Loucy (cell line): ENCODE results near the gene POU2F3.

Source experiments
- H2AFZ ChIP-seq: fragments of 200-600 bp; sonication (generic); 2 replicates; pipeline ENCODE4 v1.6.0; 2016; ENCODE audit warnings: antibody characterized with exemption, mild to moderate bottlenecking, low read length, moderate library complexity
- H3F3A ChIP-seq: fragments of 200-600 bp; 2 replicates; pipeline ENCODE4 v1.6.0; 2016; ENCODE audit warnings: antibody characterized with exemption, low read depth, mild to moderate bottlenecking
- H3K27me3 ChIP-seq: fragments of 200-600 bp; sonication (generic); 2 replicates; pipeline ENCODE4 v1.6.1; 2014; ENCODE audit warnings: low read length, mild to moderate bottlenecking; ENCODE audit not compliant: insufficient read depth, poor library complexity, severe bottlenecking
- H3K36me3 ChIP-seq: fragments of 200-600 bp; sonication (generic); 2 replicates; pipeline ENCODE4 v1.6.1; 2016; ENCODE audit warnings: low read length; ENCODE audit not compliant: insufficient read depth
- H3K4me1 ChIP-seq: fragments of 200-600 bp; sonication (generic); 2 replicates; pipeline ENCODE4 v1.5.1; 2014; ENCODE audit warnings: low read length, mild to moderate bottlenecking; ENCODE audit not compliant: insufficient read depth, poor library complexity, severe bottlenecking
- H3K4me2 ChIP-seq: fragments of 200-600 bp; sonication (generic); 2 replicates; pipeline ENCODE4 v1.6.0; 2014; ENCODE audit warnings: antibody characterized with exemption, low read length, low read depth, mild to moderate bottlenecking; ENCODE audit not compliant: poor library complexity, severe bottlenecking
- H3K4me3 ChIP-seq: fragments of 200-600 bp; sonication (generic); 2 replicates; pipeline ENCODE4 v1.5.1; 2014; ENCODE audit warnings: low read length, mild to moderate bottlenecking, mixed read lengths; ENCODE audit not compliant: poor library complexity, severe bottlenecking
- H3K79me2 ChIP-seq: fragments of 200-600 bp; sonication (generic); 2 replicates; pipeline ENCODE4 v1.6.1; 2014; ENCODE audit warnings: low read length; ENCODE audit not compliant: insufficient read depth
- H3K9ac ChIP-seq: fragments of 200-600 bp; sonication (generic); 2 replicates; pipeline ENCODE4 v1.6.0; 2014; ENCODE audit warnings: mild to moderate bottlenecking, low read depth, low read length, moderate library complexity; ENCODE audit not compliant: poor library complexity, severe bottlenecking
- H3K9me2 ChIP-seq: fragments of 200-600 bp; sonication (generic); replicated peaks from 2 replicates; pipeline ENCODE4 v1.6.1; 2016; ENCODE audit warnings: low read depth, low read length, mixed read lengths
- H3K9me3 ChIP-seq: fragments of 200-600 bp; sonication (generic); 2 replicates; pipeline ENCODE4 v1.6.1; 2014; ENCODE audit warnings: mild to moderate bottlenecking, antibody characterized with exemption, low read length, low read depth; ENCODE audit not compliant: insufficient read depth
- H4K20me1 ChIP-seq: fragments of 200-600 bp; sonication (generic); 2 replicates; pipeline ENCODE4 v1.6.0; 2014; ENCODE audit warnings: antibody characterized with exemption, low read length, mild to moderate bottlenecking; ENCODE audit not compliant: insufficient read depth, poor library complexity, severe bottlenecking
- CTCF ChIP-seq: fragments of 200-600 bp; sonication (generic); conservative IDR thresholded peaks from 2 replicates; pipeline ENCODE4 v1.5.1; 2014; ENCODE audit warnings: mild to moderate bottlenecking, antibody characterized with exemption, low read length
- EZH2phosphoT487 ChIP-seq: fragments of 200-600 bp; IDR thresholded peaks from 2 replicates; pipeline ENCODE4 v1.6.1; 2018; ENCODE audit warnings: antibody characterized with exemption, mild to moderate bottlenecking, moderate library complexity, borderline replicate concordance

POU2F3 gene

GRCh38 chr11:120235024-120235628 is 4.8 kb upstream of the POU2F3 start:
- Histone ChIP-seq H3K4me1 (no peaks in the 10 kb centered on the region), H4K20me1 (no peaks in the 10 kb centered on the region), H3K9ac (no peak overlapping the region), H3K9me2 (no peaks in the 10 kb centered on the region), H2AFZ (no peak overlapping the region), H3K9me3 (no peaks in the 10 kb centered on the region), H3K79me2 (no peaks in the 10 kb centered on the region), H3K27me3 (no peaks in the 10 kb centered on the region), H3K36me3 (no peaks in the 10 kb centered on the region), H3K4me3 (no peak overlapping the region), H3F3A (no peaks in the 10 kb centered on the region), H3K4me2 (no peak overlapping the region)
- peak; percentile 95 for TF ChIP-seq CTCF
- TF ChIP-seq EZH2phosphoT487, result no peak

GRCh38 chr11:120236169-120237107 is 3.5 kb upstream of the POU2F3 start:
- Histone ChIP-seq H3F3A (no peaks in the 10 kb centered on the region), H3K79me2 (no peaks in the 10 kb centered on the region), H3K36me3 (no peaks in the 10 kb centered on the region), H3K4me1 (no peaks in the 10 kb centered on the region), H4K20me1 (no peaks in the 10 kb centered on the region), H3K4me2 (no peak overlapping the region), H3K4me3 (no peak overlapping the region), H3K9ac (no peak overlapping the region), H2AFZ (no peak overlapping the region), H3K9me2 (no peaks in the 10 kb centered on the region), H3K9me3 (no peaks in the 10 kb centered on the region), H3K27me3 (no peaks in the 10 kb centered on the region)
- TF ChIP-seq EZH2phosphoT487, result no peak

- Histone ChIP-seq H3K4me3 (no peak overlapping the region), H3K9ac (no peak overlapping the region), H3K79me2 (no peaks in the 10 kb centered on the region), H3K9me3 (no peaks in the 10 kb centered on the region), H3F3A (no peaks in the 10 kb centered on the region), H3K36me3 (no peaks in the 10 kb centered on the region), H3K4me2 (no peak overlapping the region), H3K9me2 (no peaks in the 10 kb centered on the region), H3K27me3 (no peaks in the 10 kb centered on the region), H3K4me1 (no peaks in the 10 kb centered on the region), H2AFZ (no peak overlapping the region), H4K20me1 (no peaks in the 10 kb centered on the region)
- TF ChIP-seq EZH2phosphoT487, result no peak
- TF ChIP-seq CTCF, result no peak
These were observed 846 bp upstream of the POU2F3 start for GRCh38 chr11:120238968-120239620.
